Testis (tissue), 3 donors: ENCODE measurements around the gene XPA. TPM values are rescaled to one million over a fixed set of nuclear protein-coding genes. Genes with fewer than 3 reads are reported as not detected.
A peak's percentile ranks its signal among the peaks of the same experiment; 100 is the strongest.

ENCODE experiments used
- DNase-seq: peaks from one replicate; pipeline ENCODE4 v3.0.0-alpha.2; 2019
- H3K27ac ChIP-seq, 2 donors: fragments of 200-600 bp; sonication (generic); one replicate each; pipeline ENCODE4 v1.5.1; 2019
- H3K27me3 ChIP-seq: fragments of 200-600 bp; sonication (generic); one replicate; pipeline ENCODE4 v1.5.1; 2019
- H3K36me3 ChIP-seq: fragments of 200-600 bp; sonication (generic); one replicate; pipeline ENCODE4 v1.5.1; 2017; ENCODE audit warnings: low read depth; ENCODE audit errors: missing control alignments
- H3K4me1 ChIP-seq: fragments of 200-600 bp; sonication (generic); one replicate; pipeline ENCODE4 v1.5.1; 2019
- H3K4me3 ChIP-seq, 2 donors: fragments of 200-600 bp; sonication (generic); one replicate each; pipeline ENCODE4 v1.5.1; 2017 to 2019
- H3K9me3 ChIP-seq: fragments of 200-600 bp; sonication (generic); one replicate; pipeline ENCODE4 v1.5.1; 2017
- POLR2A ChIP-seq: fragments of 450-650 bp; IDR thresholded peaks from one replicate; pipeline ENCODE4 v1.6.1; 2017; ENCODE audit warnings: antibody characterized with exemption, mild to moderate bottlenecking, moderate library complexity
- whole genome bisulfite sequencing, 2 donors: methylation state at CpG; one replicate each; pipeline ENCODE4 v1.1.5; 2018; 5-methylcytosine and 5-hydroxymethylcytosine counted together
- intact Hi-C: fragments of 100-400 bp; cut with DNase I; formaldehyde crosslinking; loops from one replicate; pipeline ENCODE4 v1.15.1; 2023; ENCODE audit warnings: low total_unique reads
- polyA plus RNA-seq: library from polyadenylated mRNA; stranded (reverse); fragments of 350-450 nt; fragmentation: Illumina TruSeq; extraction: RNeasy Lipid Tissue Mini Kit (QIAGEN cat#74804); gene quantifications from one replicate; pipeline ENCODE4 v1.2.3, GENCODE V29; 2014; ENCODE audit warnings: low read depth, low replicate concordance; ENCODE audit not compliant: insufficient read depth
- total RNA-seq, 2 donors: library from RNA; depleted of rRNA; stranded (reverse); fragments of >200 nt; gene quantifications; one replicate each; pipeline ENCODE4 v1.2.3, GENCODE V29; 2016
- TF ChIP-seq, protein P1 (sequence below), 3 experiments: fragments of 450-650 bp in 2 of 3; fragments of 200-600 bp in 1 of 3; sonication (generic) in 1 of 3; IDR thresholded peaks; one replicate each; pipeline ENCODE4 v1.5.1; 2016 to 2019; ENCODE audit warnings: antibody characterized with exemption in 3 of 3, mild to moderate bottlenecking in 2 of 3, moderate library complexity in 1 of 3

Gene XPA
- total and polyA plus RNA-seq, 3 donors from 2014 or later = 7.3 to 10.6 (median 10.6) TPM

DNA sequence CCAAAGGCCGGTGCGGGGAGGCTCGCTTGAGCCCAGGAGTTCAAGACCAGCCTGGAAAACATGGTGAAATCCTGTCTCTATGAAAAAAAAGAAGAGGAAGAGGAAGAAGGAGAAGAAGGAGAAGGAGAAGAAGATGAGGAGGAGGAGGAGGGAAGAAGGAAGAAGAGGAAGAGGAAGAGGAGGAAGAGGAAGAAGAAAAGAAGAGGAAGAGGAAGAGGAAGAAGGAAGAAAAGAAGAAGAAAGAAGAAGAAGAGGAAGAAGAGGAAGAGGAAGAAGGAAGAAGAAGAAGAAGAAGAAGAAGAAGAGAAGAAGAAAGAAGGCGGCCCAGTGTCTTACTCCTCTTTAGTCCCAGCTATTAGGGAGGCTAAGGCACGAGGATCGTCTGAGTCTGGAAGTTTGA is 44.8 kb upstream of the XPA start:
- Histone ChIP-seq H3K4me1 (peaks cover 4% of the 10 kb centered on the region), H3K9me3 (no peaks in the 10 kb centered on the region), H3K4me3 (peak overlapping the region in 1 of 2 donors; percentile 42), H3K27ac (no peak overlapping the region), H3K27me3 (no peaks in the 10 kb centered on the region), H3K36me3 (no peaks in the 10 kb centered on the region)
- intact Hi-C loops = no loop called here
- DNase-seq = no peak
- WGBS, 2 donors = 62 to 64% methylated on average over 6 of the region's 6 CpGs
- TF ChIP-seq, protein P1, sequence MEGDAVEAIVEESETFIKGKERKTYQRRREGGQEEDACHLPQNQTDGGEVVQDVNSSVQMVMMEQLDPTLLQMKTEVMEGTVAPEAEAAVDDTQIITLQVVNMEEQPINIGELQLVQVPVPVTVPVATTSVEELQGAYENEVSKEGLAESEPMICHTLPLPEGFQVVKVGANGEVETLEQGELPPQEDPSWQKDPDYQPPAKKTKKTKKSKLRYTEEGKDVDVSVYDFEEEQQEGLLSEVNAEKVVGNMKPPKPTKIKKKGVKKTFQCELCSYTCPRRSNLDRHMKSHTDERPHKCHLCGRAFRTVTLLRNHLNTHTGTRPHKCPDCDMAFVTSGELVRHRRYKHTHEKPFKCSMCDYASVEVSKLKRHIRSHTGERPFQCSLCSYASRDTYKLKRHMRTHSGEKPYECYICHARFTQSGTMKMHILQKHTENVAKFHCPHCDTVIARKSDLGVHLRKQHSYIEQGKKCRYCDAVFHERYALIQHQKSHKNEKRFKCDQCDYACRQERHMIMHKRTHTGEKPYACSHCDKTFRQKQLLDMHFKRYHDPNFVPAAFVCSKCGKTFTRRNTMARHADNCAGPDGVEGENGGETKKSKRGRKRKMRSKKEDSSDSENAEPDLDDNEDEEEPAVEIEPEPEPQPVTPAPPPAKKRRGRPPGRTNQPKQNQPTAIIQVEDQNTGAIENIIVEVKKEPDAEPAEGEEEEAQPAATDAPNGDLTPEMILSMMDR (IDR thresholded peaks at IDR 0.05) = no peak
- no peak for TF ChIP-seq POLR2A

DNA sequence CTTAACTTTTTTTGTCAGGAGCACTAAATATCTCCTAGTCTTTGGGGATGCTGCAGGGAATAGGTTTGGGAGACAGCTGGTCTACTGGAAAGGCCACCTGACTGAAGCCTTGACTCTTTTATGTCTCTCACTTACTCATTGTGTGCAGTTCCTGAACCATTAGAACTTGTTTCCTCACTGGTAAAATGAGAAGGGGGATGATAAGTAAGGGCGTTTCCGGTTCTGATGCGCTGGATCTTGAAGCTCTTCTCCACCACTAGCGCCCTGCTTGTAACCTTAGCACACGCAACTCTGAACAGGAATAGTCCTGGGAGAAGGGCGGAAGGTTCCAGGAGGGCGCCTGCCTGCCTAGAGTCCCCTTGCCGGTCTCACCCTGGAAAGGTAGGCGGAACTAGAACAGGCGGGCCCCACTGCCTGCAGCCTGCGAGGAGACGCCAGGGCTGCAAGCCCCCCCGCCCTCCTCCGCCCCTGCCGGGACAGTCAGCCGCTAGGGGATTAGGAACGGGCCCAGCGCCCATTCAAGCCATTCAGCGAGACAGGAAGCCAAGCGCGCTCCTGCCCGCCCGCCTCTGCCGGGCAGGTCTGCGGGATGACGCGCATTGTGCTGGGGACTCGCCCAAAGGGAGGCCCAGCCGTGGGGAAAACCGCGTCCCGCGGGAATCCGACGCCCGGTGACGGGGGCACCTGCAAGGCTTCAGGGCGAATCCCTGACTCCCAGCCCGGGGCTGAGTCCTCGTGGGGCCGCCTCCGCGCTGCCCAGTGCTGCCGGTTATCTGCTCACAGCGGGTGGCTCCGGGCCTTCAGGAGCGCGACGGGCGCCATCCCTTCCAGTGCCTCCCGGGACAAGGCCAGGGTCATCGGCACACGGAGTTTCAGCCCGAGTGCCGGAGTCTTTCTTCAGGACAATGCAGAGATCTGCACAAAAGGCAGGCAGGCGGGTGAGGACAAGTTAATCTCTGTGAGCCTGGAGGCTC is 44.0 kb upstream of the XPA start:
- Histone ChIP-seq H3K4me1 (peaks cover 4% of the 10 kb centered on the region), H3K4me3 (peak overlapping the region; percentile 36 to 42), H3K27ac (peak overlapping the region in 1 of 2 donors; percentile 24), H3K36me3 (no peaks in the 10 kb centered on the region), H3K27me3 (no peaks in the 10 kb centered on the region), H3K9me3 (no peaks in the 10 kb centered on the region)
- 2 to 5% methylated on average over 35 to 38 of the region's 56 CpGs for WGBS, 2 donors
- intact Hi-C loops = no loop called here
- no peak for TF ChIP-seq POLR2A
- TF ChIP-seq, protein P1 (IDR thresholded peaks at IDR 0.05) = no peak
- DNase-seq = peak; percentile 61

DNA sequence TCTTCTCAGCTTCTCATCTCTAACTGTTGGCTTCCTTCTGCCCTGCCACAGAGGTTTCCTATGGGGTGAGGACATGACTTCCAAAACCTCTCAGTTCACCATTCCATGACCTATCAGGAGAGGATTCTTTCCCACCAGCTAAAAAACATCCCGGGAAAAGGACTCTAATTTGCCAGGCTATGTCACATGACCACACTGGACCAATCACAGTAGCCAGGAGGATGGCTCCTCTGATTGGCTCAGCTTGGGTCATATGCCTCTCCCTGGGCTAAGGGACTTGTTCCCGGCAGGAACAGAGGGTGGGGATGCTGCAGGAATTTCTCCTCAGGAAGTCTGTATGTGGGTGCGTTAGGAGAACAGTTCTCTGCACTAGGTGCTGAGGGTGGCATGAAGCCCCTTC is 40.3 kb upstream of the XPA start:
- no peak overlapping the region for H3K4me3 ChIP-seq
- no peak for TF ChIP-seq POLR2A
- TF ChIP-seq, protein P1 (IDR thresholded peaks at IDR 0.05) = no peak
- no peaks in the 10 kb centered on the region for H3K9me3 ChIP-seq
- H3K27me3 ChIP-seq = no peaks in the 10 kb centered on the region
- DNase-seq = peak; percentile 72
- peaks cover 4% of the 10 kb centered on the region for H3K4me1 ChIP-seq
- no peak overlapping the region for H3K27ac ChIP-seq
- WGBS, 2 donors = 18 to 29% methylated on average over 3 of the region's 3 CpGs
- intact Hi-C loops = no loop called here
- H3K36me3 ChIP-seq = no peaks in the 10 kb centered on the region

DNA sequence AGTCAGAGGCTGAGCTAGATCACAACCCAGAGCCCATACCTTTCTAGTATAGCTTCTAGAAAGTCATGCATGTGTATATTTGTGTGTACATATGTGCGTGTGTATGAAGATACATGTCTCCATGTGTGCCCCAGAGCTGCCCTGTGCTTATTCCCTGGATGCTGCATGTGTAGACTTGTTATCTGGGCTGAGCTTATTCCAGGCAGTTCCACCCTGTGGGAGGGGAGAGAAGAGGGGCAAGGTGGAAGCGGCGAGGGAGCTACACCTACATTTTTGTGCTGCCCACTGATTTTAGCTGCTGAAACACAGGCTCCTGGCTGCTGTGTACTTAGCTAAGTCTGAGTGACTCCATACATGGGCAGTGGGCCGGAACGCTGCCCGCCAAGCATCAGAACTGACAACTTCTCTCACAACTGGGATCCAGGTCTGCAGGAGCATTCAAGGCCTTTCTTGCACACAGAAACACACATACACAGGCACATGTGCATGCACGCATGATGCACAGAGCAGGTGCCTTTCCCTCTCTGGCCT is 38.0 kb upstream of the XPA start:
- Histone ChIP-seq H3K9me3 (no peaks in the 10 kb centered on the region), H3K36me3 (no peaks in the 10 kb centered on the region), H3K4me1 (no peaks in the 10 kb centered on the region), H3K4me3 (no peak overlapping the region), H3K27me3 (no peaks in the 10 kb centered on the region), H3K27ac (no peak overlapping the region)
- WGBS, 2 donors = 94 to 95% methylated on average over 7 of the region's 7 CpGs
- intact Hi-C loops = no loop called here
- TF ChIP-seq, protein P1 (IDR thresholded peaks at IDR 0.05) = no peak
- TF ChIP-seq POLR2A = no peak
- no peak for DNase-seq
